ENCODE measurements around the gene CCDC154.

DNA sequence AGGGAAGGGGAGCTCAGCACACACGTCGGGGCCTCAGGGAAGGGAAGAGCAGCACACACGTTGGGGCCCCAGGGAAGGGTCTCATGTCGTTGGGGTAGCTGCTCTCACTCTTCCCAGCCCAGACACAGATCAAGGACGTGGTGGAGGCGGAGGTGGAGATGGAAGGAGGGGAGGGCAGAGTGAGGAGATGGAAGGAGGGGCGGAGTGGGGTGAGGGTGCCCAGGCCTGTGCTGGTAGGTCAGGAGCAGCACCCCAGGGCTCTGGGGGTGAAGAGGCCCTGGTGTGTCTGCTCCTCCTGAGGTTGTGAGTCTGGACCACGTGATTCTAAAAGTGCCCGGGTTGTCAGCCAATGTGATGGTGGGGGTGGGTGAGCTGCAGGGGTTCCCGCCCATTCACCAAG lies 15.6 kb upstream of the CCDC154 start:
- TF ChIP-seq, protein P1, sequence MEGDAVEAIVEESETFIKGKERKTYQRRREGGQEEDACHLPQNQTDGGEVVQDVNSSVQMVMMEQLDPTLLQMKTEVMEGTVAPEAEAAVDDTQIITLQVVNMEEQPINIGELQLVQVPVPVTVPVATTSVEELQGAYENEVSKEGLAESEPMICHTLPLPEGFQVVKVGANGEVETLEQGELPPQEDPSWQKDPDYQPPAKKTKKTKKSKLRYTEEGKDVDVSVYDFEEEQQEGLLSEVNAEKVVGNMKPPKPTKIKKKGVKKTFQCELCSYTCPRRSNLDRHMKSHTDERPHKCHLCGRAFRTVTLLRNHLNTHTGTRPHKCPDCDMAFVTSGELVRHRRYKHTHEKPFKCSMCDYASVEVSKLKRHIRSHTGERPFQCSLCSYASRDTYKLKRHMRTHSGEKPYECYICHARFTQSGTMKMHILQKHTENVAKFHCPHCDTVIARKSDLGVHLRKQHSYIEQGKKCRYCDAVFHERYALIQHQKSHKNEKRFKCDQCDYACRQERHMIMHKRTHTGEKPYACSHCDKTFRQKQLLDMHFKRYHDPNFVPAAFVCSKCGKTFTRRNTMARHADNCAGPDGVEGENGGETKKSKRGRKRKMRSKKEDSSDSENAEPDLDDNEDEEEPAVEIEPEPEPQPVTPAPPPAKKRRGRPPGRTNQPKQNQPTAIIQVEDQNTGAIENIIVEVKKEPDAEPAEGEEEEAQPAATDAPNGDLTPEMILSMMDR (IDR thresholded peaks at IDR 0.05; ENCODE audit: insufficient read depth, low read depth, low read length): no peak
- no peak for TF ChIP-seq EZH2 (IDR thresholded peaks at IDR 0.05; ENCODE audit: insufficient read depth, low read length)
